Coronary artery (tissue), 2 donors: ENCODE data around the gene MAPK8.

Experiments used
- DNase-seq: peaks from one replicate; pipeline ENCODE4 v3.0.0-alpha.2; 2017; ENCODE audit warnings: low spot score
- H3K27ac ChIP-seq, 2 donors: fragments of 200-600 bp; sonication (generic); one replicate each; pipeline ENCODE4 v1.5.1; 2016 to 2019
- H3K4me3 ChIP-seq: fragments of 200-600 bp; sonication (generic); 2 replicates; pipeline ENCODE4 v1.5.1; 2016; ENCODE audit warnings: mild to moderate bottlenecking, moderate library complexity
- CTCF ChIP-seq: fragments of 200-600 bp; sonication (generic); IDR thresholded peaks from one replicate; pipeline ENCODE4 v1.5.1; 2019; ENCODE audit warnings: antibody characterized with exemption

Gene MAPK8

DNA sequence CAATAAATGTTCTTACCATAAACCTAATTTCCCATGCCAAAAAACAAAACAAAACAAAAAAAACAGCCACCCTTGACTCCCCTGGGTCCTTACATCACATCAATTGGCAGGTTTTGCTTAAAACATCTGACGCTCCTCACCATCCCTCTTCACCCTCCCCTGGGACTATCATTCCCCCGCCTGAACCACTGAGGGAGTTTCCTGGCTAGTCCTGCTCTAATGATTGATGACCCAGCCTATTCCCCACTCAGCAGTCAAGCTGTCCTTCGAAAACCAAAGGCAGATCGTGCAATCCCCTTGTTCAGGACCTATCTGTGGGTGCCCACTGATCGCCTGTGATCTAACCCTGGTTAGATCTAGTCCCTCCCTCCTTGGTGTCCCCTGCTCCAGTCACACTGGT lies 20.8 kb upstream of the MAPK8 start:
- DNase-seq = no peak
- no peak overlapping the region for H3K4me3 ChIP-seq
- TF ChIP-seq CTCF = no peak
- no peak overlapping the region for H3K27ac ChIP-seq

GRCh38 chr10:48286356-48286755 lies 20.1 kb upstream of the MAPK8 start:
- no peak for DNase-seq
- Histone ChIP-seq H3K27ac (no peak overlapping the region), H3K4me3 (no peak overlapping the region)
- TF ChIP-seq CTCF = no peak

DNA sequence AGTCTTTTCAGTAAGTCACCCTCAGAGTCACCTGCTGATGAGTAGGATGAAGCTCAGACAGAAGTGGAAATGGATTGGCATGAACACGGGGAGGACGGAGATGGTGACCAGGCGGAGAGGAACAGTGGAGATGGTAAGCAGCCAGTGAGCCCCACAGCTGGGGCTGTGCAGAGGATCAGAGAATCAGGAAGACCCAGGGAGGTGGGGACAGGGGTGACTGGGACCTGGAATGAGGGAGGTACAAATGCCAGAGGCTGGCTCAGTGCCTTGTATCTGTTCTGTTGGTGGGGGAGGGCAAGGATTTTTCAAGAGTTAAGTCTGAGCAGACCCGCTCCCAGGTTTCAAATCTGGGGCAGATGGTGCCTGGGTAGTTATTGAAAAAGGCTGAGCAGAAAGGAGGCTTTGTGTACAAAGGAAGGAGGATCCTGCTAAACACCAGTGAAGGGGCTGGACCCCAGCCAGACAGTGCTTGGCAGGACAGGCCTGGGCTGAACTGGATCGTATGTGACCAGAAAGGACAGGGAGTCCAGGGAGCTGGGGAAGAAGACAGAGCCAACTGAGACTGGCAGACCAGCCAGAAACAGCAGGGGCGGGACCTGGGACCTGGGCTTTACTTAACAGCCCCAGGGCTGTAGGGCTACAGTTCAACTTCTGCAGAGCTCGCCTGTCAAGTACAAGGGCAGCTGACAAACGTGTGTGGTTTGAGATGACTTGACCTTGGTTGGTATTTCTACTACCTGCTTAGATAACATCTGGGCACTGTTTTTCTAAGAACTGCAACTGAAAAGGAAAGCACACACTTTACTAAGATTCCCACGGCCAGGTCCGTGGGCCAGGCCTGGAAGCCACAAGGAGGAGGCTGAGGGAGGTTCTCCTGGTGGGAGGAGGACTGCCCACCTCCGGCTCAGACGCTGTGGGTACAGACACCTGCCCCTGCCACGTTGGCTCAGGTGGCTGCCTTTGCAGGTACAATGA lies 18.8 kb upstream of the MAPK8 start:
- TF ChIP-seq CTCF = no peak
- H3K27ac ChIP-seq = no peak overlapping the region
- no peak overlapping the region for H3K4me3 ChIP-seq
- no peak for DNase-seq

GRCh38 chr10:48288661-48289060 lies 17.8 kb upstream of the MAPK8 start:
- no peak for TF ChIP-seq CTCF
- H3K27ac ChIP-seq = no peak overlapping the region
- H3K4me3 ChIP-seq = no peak overlapping the region
- DNase-seq = no peak

DNA sequence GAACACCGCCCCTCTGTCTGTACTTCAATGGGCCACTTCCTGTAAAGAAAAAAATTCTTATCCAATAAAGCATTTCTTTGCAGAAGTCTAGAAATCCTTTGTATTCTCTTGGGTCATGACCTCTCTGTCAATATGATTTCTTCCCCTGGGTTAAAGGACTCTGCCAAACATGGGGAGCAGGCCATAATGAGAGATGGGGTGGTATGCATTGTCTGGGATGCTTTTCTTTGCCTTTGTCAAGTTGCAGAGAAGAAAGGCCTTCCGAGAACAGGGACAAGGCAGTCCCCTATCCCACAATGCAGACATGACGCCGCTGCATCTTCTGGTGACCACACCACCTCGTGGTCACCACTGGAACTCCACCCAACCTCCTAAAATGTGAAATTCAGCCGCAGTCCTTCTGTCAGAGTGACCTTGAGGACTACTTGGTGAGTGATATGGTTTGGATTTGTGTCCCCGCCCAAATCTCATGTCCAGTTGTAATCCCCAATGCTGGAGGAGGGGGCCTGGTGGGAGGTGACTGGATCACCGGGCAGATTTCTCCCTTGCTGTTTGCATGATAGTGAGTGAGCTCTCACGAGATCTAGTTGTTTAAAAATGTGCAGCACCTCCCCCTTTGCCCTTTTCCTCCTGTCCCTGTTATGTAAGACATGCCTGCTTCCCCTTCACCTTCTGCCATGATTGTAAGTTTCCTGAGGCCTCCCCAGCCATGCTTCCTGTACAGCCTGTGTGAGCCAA lies 16.8 kb upstream of the MAPK8 start:
- H3K27ac ChIP-seq = no peak overlapping the region
- no peak overlapping the region for H3K4me3 ChIP-seq
- no peak for DNase-seq
- peak; percentile 67 for TF ChIP-seq CTCF

- Histone ChIP-seq H3K4me3 (no peak overlapping the region), H3K27ac (no peak overlapping the region)
- DNase-seq = no peak
- TF ChIP-seq CTCF = no peak
Observed at GRCh38 chr10:48290286-48290685, 16.2 kb upstream of the MAPK8 start.
